Measurements from ENCODE around the gene ORM1. TPM values are rescaled to one million over a fixed set of nuclear protein-coding genes. Genes with fewer than 3 reads are reported as not detected.
"Not testable (repeated sequence)": the region's sequence is repeated elsewhere in the genome, so short reads cannot be mapped to it uniquely, and the experiment has no call there.

The ORM1 gene
- total RNA-seq, 1 donor from 2014 or later, result not detected

GRCh38 chr9:114325684-114326254 is 2.9 kb downstream of the ORM1 start:
- not testable (repeated sequence) for DNase-seq

GRCh38 chr9:114327749-114328148 is 4.9 kb downstream of the ORM1 start:
- no peak for DNase-seq

DNA sequence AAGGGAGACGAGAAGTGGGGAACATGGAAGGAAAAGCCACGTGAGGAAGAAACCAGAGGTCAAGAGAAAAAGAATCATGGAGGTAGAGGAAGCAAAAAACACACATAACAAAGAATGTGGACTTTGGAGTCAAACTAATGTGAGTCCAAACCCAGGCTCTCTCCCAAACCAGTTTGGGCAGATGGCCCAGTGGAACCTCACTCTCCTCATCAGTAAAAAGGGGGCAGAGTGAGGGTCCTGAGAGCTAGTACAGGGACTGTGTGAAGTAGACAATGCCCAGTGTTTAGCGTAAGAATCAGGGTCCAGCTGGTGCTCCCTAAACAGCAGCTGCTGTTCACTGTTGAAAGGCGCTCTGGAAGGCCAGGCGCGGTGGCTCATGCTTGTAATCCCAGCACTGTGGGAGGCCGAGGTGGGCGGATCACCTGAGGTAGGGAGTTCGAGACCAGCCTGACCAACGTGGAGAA is 5.5 kb downstream of the ORM1 start:
- DNase-seq, result not testable (repeated sequence)

DNA sequence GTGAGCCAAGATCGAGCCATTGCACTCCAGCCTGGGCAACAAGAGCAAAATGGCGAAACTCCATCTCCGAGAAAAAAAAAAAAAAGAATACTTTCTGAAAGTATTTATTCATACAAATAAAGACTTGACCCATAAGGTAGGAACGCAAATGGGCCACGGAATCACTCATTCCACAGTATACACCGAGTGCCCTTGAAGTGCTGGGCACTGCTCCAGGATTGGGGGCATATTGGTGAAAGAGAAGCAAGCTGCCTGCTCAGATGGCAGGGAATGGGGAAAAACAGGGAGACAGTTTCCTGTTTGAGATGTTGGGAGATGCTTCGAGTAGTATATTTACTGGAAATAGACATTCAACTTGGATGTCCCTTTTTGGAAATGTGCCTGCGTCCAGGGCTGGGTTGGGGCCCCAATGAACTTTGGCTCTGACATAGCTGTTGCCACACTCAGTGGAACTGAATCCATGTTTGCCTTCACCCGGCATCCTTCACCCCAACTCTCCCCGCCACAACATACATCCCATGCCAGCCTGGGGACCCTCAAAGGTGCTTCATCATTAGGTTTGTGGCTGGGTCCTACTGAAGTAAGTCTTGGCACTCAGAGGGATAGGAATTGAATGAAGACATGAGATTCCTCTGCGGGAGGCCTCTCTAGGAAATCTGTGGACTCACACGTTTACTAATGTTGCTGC is 6.2 kb downstream of the ORM1 start:
- DNase-seq, result not testable (repeated sequence)

GRCh38 chr9:114329625-114330022 is 6.7 kb downstream of the ORM1 start, which contains the start of gene ORM2:
Gene ORM2 (plus strand): TSS chr9:114329869. CDS start chr9:114329905, 36 bp downstream.
- not testable (repeated sequence) for DNase-seq

GRCh38 chr9:114330636-114331035 is 7.7 kb downstream of the ORM1 start:
- DNase-seq, result no peak

DNA sequence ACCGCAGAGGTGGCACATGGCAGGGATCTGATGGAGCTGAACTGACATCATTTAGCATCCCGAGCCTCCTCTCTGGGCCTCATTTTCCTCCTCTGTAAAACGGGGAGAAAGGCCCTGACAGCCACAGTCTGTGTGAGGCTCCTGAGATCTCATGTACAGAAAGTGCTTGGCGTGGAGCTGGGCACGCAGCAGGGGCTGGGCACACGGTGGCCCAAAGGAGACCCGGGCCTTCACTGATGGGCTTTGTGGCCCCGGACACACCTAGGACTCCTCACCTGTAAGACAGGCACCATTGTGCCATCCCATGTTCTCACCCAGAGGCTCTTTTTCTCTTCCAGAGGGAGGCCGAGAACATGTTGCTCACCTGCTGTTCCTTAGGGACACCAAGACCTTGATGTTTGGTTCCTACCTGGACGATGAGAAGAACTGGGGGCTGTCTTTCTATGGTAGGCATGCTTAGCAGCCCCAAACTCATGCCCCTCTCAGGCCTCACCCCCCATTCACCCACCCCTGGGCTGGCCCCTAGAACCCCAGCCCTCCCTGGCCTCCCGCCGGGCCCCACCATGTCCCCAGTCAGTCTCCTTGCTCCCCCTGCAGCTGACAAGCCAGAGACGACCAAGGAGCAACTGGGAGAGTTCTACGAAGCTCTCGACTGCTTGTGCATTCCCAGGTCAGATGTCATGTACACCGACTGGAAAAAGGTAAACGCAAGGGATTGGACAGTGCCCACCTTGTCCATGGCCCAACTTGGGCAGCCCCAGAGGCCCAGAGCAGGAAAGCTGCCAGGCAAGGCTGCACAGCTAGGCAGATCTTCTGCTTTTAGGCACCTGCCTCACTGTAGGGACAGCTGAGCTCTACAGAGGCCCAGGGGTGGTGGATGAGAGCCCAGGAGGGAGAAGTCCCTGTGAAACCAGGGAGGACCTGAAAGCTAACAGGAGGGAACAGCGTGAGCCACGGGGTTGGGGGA is 8.6 kb downstream of the ORM1 start:
- DNase-seq, result not testable (repeated sequence)

GRCh38 chr9:114332474-114333040 is 9.7 kb downstream of the ORM1 start:
- DNase-seq, result not testable (repeated sequence)

DNA sequence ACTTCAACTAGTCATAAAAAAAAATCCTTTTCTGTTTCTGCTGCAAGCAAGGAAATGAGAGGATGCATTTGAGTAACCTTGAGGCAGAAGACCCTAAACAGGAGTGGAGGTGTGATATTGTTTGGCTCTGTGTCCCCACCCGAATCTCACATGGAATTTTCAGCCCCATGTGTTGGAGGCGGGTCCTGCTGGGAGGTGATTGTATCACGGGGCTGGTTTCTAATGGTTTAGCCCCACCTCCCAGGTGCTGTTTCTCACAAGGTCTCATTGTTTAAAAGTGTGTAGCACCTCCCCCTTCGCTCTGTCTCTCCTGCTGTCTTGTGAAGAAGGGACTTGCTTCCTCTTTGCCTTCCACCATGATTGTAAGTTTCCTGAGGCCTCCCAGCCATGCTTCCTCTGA is 10.8 kb downstream of the ORM1 start:
- DNase-seq, result not testable (repeated sequence)

- DNase-seq, result no peak
Observed at GRCh38 chr9:114334490-114334889, 11.6 kb downstream of the ORM1 start.

- no peak for DNase-seq
Observed at GRCh38 chr9:114335745-114336144, 12.8 kb downstream of the ORM1 start.

GRCh38 chr9:114336157-114336556 is 13.3 kb downstream of the ORM1 start:
- no peak for DNase-seq

DNA sequence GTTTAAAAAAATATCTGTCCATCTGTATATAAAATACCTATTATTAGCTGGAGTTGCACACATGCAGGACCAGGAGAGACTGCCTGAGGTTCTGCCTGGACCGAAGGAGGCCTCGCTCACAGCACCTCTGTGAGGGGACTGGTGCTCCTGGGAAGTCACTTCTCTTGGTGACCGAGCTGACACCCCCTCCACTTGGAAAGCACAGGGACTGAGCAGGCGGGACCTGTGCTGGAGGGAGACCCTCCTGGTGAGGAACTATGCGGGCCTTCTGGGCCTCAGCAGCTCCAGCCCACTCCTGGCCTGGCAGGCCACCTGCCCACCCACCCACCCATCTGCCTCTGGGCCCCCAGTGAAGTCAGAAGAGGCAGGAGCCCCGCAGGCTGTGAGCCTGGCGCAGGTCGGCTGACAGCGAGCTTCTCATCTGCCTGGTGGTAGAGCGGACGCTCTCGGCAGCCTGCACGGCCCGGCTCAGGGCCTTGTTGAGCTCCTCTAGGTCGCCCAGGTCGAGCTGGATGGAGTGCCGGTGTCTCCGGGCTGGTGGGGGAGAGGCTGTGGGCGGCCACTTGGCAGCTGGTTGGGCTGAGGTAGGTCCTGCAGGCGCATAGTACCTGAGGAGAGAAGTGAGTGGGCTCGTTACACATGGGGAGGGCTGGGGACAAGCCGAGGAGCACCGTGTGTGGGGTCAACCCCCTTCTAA is 13.9 kb downstream of the ORM1 start:
- no peak for DNase-seq

DNA sequence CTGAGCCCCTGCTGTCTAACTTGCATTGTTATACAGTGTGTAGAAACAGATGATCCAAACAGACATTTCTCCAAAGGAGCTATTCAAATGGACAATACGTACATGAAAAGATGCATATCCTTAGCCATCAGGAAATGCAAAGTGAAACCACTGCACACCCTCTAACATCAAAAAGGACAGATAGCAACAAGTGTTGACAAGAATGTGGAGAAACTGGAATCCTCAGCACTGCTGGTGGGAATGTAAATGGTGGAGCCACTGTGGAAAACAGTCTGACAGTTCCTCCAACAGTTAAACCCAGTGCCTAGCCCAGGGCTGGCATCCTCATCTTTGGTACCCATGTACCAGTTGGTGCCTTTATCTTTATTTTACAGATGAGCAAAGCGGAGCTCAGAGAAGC is 15.3 kb downstream of the ORM1 start:
- DNase-seq, result no peak

GRCh38 chr9:114339130-114339908 is 16.4 kb downstream of the ORM1 start:
- DNase-seq, result peak; percentile 39

GRCh38 chr9:114341152-114341830 is 18.4 kb downstream of the ORM1 start:
- no peak for DNase-seq

DNA sequence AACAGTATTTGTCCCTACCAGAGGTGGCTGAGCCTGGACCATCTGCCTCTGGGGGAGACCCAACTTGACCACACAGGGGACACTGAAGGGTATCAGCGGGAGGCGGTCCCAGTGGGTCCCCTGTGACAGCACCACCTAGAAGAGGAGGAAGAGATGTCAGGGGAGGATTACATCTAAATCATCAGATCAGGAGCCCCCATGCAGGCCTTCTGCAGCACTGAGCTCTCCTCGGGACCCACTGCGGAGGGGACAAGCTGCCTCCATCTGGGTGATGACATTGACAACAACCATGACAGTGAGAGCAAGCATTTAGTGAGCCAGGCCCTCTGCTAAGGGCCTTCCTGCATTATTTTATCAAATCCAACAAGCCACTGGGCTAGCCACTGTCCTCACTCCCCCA is 19.1 kb downstream of the ORM1 start:
- DNase-seq, result no peak

DNA sequence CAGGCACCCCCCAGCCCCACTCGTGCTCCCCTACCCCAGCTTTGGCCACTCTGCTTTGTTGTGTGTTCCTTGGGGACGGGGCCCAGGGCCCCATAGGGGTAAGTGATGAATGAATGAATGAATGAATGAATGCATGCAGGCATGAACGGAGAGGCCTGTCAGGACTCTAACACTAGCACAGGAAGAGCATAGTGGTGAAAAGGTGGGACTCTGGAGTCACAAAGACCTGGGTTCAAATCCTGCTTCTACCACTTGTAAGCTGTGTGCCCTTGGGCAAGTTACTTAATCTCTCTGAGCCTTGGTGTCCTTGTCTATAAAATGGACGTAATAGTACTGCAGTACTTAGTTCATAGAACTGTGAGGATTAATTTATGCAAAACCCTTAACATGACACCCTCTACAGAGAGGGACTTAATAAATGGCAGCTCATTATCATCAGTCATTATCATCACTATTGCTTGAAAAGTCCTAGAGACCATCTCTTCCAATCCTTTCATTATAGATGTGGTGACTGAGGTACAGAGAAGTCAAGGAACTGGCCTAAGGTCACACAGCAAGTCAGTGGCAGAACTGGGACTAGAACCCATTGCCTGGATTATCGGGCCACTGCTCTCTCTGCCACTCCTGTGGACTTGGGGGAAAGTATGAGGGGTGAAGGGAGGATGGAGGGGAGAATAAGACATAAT is 20.0 kb downstream of the ORM1 start:
- DNase-seq, result no peak

DNA sequence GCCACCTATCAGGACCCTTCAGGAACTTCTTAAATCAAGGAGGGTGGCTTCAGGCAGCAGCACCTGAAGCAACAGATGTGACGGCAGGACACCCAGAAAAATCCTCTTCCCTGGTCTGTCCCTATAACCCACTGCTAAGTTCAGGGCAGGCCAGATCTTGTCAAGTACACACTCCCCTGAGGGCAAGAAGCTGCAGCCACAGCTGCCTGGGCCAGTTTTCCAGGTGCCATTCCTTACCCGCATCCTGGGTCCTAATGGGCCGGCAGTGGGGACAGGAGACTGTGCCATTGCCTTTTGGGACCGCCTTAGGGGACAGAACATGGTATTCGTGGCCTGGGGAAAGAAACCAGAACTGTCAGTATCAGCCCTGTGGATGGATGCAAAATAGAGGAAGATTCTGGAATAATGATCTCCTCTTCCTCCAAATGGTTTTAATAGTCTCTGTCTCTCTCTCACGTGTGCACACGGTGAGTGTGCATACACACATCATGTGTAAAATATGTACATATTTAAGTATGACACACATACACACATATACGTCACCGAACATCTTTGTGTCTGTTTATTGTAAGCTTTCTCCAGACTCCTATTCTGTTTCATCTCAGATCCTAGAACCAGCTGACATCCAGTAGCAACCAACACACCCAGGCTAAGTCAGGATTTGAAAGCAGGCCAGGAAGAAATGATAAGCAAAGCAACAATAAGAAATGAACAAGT is 20.7 kb downstream of the ORM1 start:
- DNase-seq, result no peak
